Neural cell (in vitro differentiated cells): ENCODE results near the gene BTBD9. TPM values are rescaled to one million over a fixed set of nuclear protein-coding genes. Genes with fewer than 3 reads are reported as not detected.

Experiments
- H2AFZ ChIP-seq: fragments of 200-600, 300-800 bp; sonication (generic), shearing (Covaris generic); 2 replicates; pipeline ENCODE4 v1.6.0; 2014; ENCODE audit warnings: low read depth, mild to moderate bottlenecking, antibody characterized with exemption, low read length, moderate library complexity
- H3F3A ChIP-seq: fragments of 200-600 bp; shearing (Covaris generic); 2 replicates; pipeline ENCODE4 v1.6.1; 2016; ENCODE audit warnings: mild to moderate bottlenecking, moderate library complexity, mixed read lengths, antibody characterized with exemption, low read length; ENCODE audit not compliant: insufficient read depth, poor library complexity, severe bottlenecking
- H3K27ac ChIP-seq: fragments of 200-600, 300-800 bp; sonication (generic), shearing (Covaris generic); 2 replicates; pipeline ENCODE4 v1.5.1; 2014; ENCODE audit warnings: mild to moderate bottlenecking, low read length, moderate library complexity
- H3K27me3 ChIP-seq: fragments of 300-800, 200-600 bp; sonication (generic), shearing (Covaris generic); 2 replicates; pipeline ENCODE4 v1.6.0; 2014; ENCODE audit warnings: mild to moderate bottlenecking, low read depth, low read length, moderate library complexity; ENCODE audit not compliant: insufficient read depth
- H3K36me3 ChIP-seq: fragments of 300-800, 200-600 bp; sonication (generic), shearing (Covaris generic); 2 replicates; pipeline ENCODE4 v1.5.1; 2014; ENCODE audit warnings: mild to moderate bottlenecking, antibody characterized with exemption, low read length, moderate library complexity; ENCODE audit not compliant: insufficient read depth
- H3K4me2 ChIP-seq: fragments of 300-800, 200-600 bp; sonication (generic), shearing (Covaris generic); 2 replicates; pipeline ENCODE4 v1.6.0; 2014; ENCODE audit warnings: mild to moderate bottlenecking, low read length
- H3K4me3 ChIP-seq: fragments of 300-800, 200-600 bp; sonication (generic), shearing (Covaris generic); 2 replicates; pipeline ENCODE4 v1.5.1; 2014; ENCODE audit warnings: mild to moderate bottlenecking, low read length, moderate library complexity
- H3K79me2 ChIP-seq: fragments of 200-600 bp; shearing (Covaris generic); replicated peaks from 2 replicates; pipeline ENCODE4 v1.6.0; 2014; ENCODE audit warnings: mild to moderate bottlenecking, low read length, moderate library complexity; ENCODE audit not compliant: insufficient read depth
- H3K9ac ChIP-seq: fragments of 300-800, 200-600 bp; sonication (generic), shearing (Covaris generic); 2 replicates; pipeline ENCODE4 v1.6.1; 2016; ENCODE audit warnings: mild to moderate bottlenecking, low read length, mixed read lengths
- H3K9me2 ChIP-seq: fragments of 200-600 bp; shearing (Covaris generic); 2 replicates; pipeline ENCODE4 v1.6.1; 2016; ENCODE audit warnings: mild to moderate bottlenecking, low read length, mixed read lengths; ENCODE audit not compliant: insufficient read depth
- H3K9me3 ChIP-seq: fragments of 200-600, 300-800 bp; sonication (generic), shearing (Covaris generic); 2 replicates; pipeline ENCODE4 v1.6.1; 2016; ENCODE audit warnings: mild to moderate bottlenecking, mixed run types, low read length, moderate library complexity, mixed read lengths
- H4K20me1 ChIP-seq: fragments of 200-600 bp; shearing (Covaris generic); 2 replicates; pipeline ENCODE4 v1.6.1; 2016; ENCODE audit warnings: mild to moderate bottlenecking, mixed run types; ENCODE audit not compliant: insufficient read depth
- EP300 ChIP-seq: fragments of 450-650 bp; conservative IDR thresholded peaks from 2 replicates; pipeline ENCODE4 v1.6.1; 2014; ENCODE audit warnings: antibody characterized with exemption, mild to moderate bottlenecking, moderate library complexity; ENCODE audit not compliant: poor library complexity, severe bottlenecking
- EZH2 ChIP-seq: fragments of 200-600, 300-800 bp; shearing (Covaris generic), sonication (generic); IDR thresholded peaks from 2 replicates; pipeline ENCODE4 v1.6.1; 2014; ENCODE audit warnings: antibody characterized with exemption, low read length, borderline replicate concordance, mild to moderate bottlenecking; ENCODE audit not compliant: insufficient read depth, poor library complexity, severe bottlenecking
- MXI1 ChIP-seq: fragments of 450-650 bp; conservative IDR thresholded peaks from 2 replicates; pipeline ENCODE4 v1.6.1; 2014; ENCODE audit warnings: antibody characterized with exemption, mild to moderate bottlenecking; ENCODE audit not compliant: poor library complexity, severe bottlenecking
- POLR2AphosphoS5 ChIP-seq: IDR thresholded peaks from 2 replicates; pipeline ENCODE4 v1.6.1; 2012
- RAD21 ChIP-seq: fragments of 450-650 bp; conservative IDR thresholded peaks from 2 replicates; pipeline ENCODE4 v1.6.1; 2014; ENCODE audit warnings: antibody characterized with exemption, mild to moderate bottlenecking, moderate library complexity
- SMC3 ChIP-seq: fragments of 450-650 bp; conservative IDR thresholded peaks from 2 replicates; pipeline ENCODE4 v1.6.1; 2014; ENCODE audit warnings: antibody characterized with exemption, mild to moderate bottlenecking, moderate library complexity; ENCODE audit not compliant: poor library complexity
- TAF1 ChIP-seq: IDR thresholded peaks from 2 replicates; pipeline ENCODE4 v1.6.1; 2012; ENCODE audit warnings: low read depth
- polyA plus RNA-seq: library from polyadenylated mRNA; depleted of rRNA; stranded (reverse); fragments of >200 nt; gene quantifications from 2 replicates; pipeline ENCODE4 v1.2.3, GENCODE V29; 2014
- TF ChIP-seq, protein P1 (sequence below): IDR thresholded peaks from 2 replicates; pipeline ENCODE4 v1.6.1; 2012; ENCODE audit warnings: borderline replicate concordance
- TF ChIP-seq, protein P2 (sequence below): fragments of 450-650 bp; IDR thresholded peaks from 2 replicates; pipeline ENCODE4 v1.5.1; 2014; ENCODE audit warnings: antibody characterized with exemption, mild to moderate bottlenecking, moderate library complexity; ENCODE audit not compliant: poor library complexity, severe bottlenecking

BTBD9 gene
- polyA plus RNA-seq, 1 donor from 2014 or later, result 6.2 TPM

DNA sequence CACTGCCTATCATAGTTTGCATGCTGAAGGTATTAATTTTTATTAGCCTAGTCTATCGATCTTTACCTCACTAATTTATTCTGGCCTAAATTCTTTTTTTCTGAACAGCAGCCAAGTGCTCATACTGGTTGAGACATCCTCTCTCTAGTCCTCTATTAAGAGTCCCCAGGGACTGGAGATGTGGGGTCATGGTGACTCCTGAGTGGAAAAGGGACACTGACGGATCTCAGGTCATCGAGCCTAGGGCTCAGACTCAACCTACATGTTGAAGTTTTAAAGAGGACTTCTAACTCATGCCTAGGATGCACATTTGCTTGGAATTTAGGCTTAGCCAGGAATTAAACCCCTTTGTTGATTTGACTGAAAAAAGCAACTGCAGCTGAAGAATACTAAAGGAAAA, 378.1 kb downstream of the BTBD9 start:
- Histone ChIP-seq H3K9me2 (no peaks in the 10 kb centered on the region), H3F3A (no peaks in the 10 kb centered on the region), H3K4me3 (no peak overlapping the region), H3K9ac (no peak overlapping the region), H3K27me3 (no peaks in the 10 kb centered on the region), H4K20me1 (no peaks in the 10 kb centered on the region), H3K36me3 (no peaks in the 10 kb centered on the region), H3K9me3 (no peaks in the 10 kb centered on the region), H3K27ac (peak overlapping the region; percentile 4), H3K4me2 (no peak overlapping the region), H3K79me2 (no peaks in the 10 kb centered on the region), H2AFZ (no peak overlapping the region)
- no peak for TF ChIP-seq MXI1
- TF ChIP-seq TAF1, result no peak
- TF ChIP-seq EZH2, result no peak
- TF ChIP-seq, protein P1, sequence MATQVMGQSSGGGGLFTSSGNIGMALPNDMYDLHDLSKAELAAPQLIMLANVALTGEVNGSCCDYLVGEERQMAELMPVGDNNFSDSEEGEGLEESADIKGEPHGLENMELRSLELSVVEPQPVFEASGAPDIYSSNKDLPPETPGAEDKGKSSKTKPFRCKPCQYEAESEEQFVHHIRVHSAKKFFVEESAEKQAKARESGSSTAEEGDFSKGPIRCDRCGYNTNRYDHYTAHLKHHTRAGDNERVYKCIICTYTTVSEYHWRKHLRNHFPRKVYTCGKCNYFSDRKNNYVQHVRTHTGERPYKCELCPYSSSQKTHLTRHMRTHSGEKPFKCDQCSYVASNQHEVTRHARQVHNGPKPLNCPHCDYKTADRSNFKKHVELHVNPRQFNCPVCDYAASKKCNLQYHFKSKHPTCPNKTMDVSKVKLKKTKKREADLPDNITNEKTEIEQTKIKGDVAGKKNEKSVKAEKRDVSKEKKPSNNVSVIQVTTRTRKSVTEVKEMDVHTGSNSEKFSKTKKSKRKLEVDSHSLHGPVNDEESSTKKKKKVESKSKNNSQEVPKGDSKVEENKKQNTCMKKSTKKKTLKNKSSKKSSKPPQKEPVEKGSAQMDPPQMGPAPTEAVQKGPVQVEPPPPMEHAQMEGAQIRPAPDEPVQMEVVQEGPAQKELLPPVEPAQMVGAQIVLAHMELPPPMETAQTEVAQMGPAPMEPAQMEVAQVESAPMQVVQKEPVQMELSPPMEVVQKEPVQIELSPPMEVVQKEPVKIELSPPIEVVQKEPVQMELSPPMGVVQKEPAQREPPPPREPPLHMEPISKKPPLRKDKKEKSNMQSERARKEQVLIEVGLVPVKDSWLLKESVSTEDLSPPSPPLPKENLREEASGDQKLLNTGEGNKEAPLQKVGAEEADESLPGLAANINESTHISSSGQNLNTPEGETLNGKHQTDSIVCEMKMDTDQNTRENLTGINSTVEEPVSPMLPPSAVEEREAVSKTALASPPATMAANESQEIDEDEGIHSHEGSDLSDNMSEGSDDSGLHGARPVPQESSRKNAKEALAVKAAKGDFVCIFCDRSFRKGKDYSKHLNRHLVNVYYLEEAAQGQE, result no peak
- no peak for TF ChIP-seq RAD21
- TF ChIP-seq, protein P2, sequence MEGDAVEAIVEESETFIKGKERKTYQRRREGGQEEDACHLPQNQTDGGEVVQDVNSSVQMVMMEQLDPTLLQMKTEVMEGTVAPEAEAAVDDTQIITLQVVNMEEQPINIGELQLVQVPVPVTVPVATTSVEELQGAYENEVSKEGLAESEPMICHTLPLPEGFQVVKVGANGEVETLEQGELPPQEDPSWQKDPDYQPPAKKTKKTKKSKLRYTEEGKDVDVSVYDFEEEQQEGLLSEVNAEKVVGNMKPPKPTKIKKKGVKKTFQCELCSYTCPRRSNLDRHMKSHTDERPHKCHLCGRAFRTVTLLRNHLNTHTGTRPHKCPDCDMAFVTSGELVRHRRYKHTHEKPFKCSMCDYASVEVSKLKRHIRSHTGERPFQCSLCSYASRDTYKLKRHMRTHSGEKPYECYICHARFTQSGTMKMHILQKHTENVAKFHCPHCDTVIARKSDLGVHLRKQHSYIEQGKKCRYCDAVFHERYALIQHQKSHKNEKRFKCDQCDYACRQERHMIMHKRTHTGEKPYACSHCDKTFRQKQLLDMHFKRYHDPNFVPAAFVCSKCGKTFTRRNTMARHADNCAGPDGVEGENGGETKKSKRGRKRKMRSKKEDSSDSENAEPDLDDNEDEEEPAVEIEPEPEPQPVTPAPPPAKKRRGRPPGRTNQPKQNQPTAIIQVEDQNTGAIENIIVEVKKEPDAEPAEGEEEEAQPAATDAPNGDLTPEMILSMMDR, result no peak
- TF ChIP-seq POLR2AphosphoS5, result no peak
- no peak for TF ChIP-seq EP300
- TF ChIP-seq SMC3, result no peak

DNA sequence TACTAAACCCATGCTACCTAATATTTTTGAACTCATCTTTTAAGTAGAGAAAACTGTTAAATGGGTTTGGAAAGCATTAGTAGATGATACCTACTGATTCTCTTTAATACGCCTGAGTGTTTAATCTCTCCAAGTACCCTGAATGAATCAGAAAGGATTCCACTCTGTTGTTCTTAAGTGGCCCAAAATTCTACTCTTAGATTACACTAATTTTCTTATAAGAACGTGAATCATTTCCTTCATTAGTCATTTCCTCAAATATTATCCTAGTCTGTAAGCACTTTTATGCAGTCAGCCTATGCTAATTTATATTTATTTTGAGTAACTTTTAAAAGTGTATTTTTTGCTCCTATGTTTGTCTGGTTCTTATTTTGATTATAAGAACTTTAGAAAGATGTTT, 380.0 kb downstream of the BTBD9 start:
- TF ChIP-seq SMC3, result no peak
- no peak for TF ChIP-seq POLR2AphosphoS5
- TF ChIP-seq, protein P2, result no peak
- TF ChIP-seq EZH2, result no peak
- no peak for TF ChIP-seq MXI1
- TF ChIP-seq RAD21, result no peak
- TF ChIP-seq, protein P1, result no peak
- no peak for TF ChIP-seq EP300
- TF ChIP-seq TAF1, result no peak

More for the DNA sequence above, 380.0 kb downstream of the BTBD9 start:
- H4K20me1 ChIP-seq, result no peaks in the 10 kb centered on the region
- H2AFZ ChIP-seq, result no peak overlapping the region
- H3K27me3 ChIP-seq, result no peaks in the 10 kb centered on the region
- H3K27ac ChIP-seq, result no peak overlapping the region
- H3F3A ChIP-seq, result no peaks in the 10 kb centered on the region
- H3K4me3 ChIP-seq, result no peak overlapping the region
- H3K9me3 ChIP-seq, result no peaks in the 10 kb centered on the region
- no peaks in the 10 kb centered on the region for H3K79me2 ChIP-seq
- H3K9me2 ChIP-seq, result no peaks in the 10 kb centered on the region
- H3K4me2 ChIP-seq, result no peak overlapping the region
- no peaks in the 10 kb centered on the region for H3K36me3 ChIP-seq
- H3K9ac ChIP-seq, result no peak overlapping the region
